Urinary bladder (tissue), 4 donors: Measurements from ENCODE around the gene SUGCT. TPM values are rescaled to one million over a fixed set of nuclear protein-coding genes. Genes with fewer than 3 reads are reported as not detected.
"Not testable (repeated sequence)": the region's sequence is repeated elsewhere in the genome, so short reads cannot be mapped to it uniquely, and the experiment has no call there.

Experiments used
- DNase-seq: peaks from one replicate; pipeline ENCODE4 v3.0.0-alpha.2; 2015; ENCODE audit errors: extremely low spot score
- H3K27ac ChIP-seq: one replicate; pipeline ENCODE4 v1.5.1; 2013; ENCODE audit warnings: low read depth, mild to moderate bottlenecking, moderate library complexity
- H3K36me3 ChIP-seq: one replicate; pipeline ENCODE4 v1.6.1; 2013; ENCODE audit warnings: mild to moderate bottlenecking, moderate library complexity; ENCODE audit not compliant: insufficient read depth
- H3K4me1 ChIP-seq: one replicate; pipeline ENCODE4 v1.6.1; 2013; ENCODE audit warnings: mild to moderate bottlenecking, moderate library complexity; ENCODE audit not compliant: insufficient read depth
- H3K4me3 ChIP-seq: one replicate; pipeline ENCODE4 v1.5.1; 2013; ENCODE audit warnings: low read depth, low read length
- WGBS: extraction: QIAGEN DNeasy Blood & Tissue Kit; methylation state at CpG from one replicate; pipeline ENCODE4 v1.1.7; 2013; 5-methylcytosine and 5-hydroxymethylcytosine counted together
- polyA plus RNA-seq: library from polyadenylated mRNA; stranded (reverse); fragments of 200-250 nt; gene quantifications from one replicate; pipeline ENCODE4 v1.2.3, GENCODE V29; 2013
- total RNA-seq: library from RNA; depleted of rRNA; stranded (reverse); fragments of >200 nt; gene quantifications from one replicate; pipeline ENCODE4 v1.2.3, GENCODE V29; 2014
- donor health status: healthy with polysubstance abuse.
- donor health status: healthy.

SUGCT gene
- total and polyA plus RNA-seq, 2 donors = 3.3 to 8.3 TPM

- no peaks in the 10 kb centered on the region for H3K4me1 ChIP-seq
- no peaks in the 10 kb centered on the region for H3K36me3 ChIP-seq
- WGBS = 91% methylated on average over 2 of the region's 2 CpGs
- no peak for DNase-seq
- no peak overlapping the region for H3K4me3 ChIP-seq
- H3K27ac ChIP-seq = no peak overlapping the region
These were observed 13.9 kb downstream of the SUGCT start for GRCh38 chr7:40148671-40149070.

GRCh38 chr7:40151504-40151903 is 16.7 kb downstream of the SUGCT start:
- Histone ChIP-seq H3K27ac (no peak overlapping the region), H3K4me1 (no peaks in the 10 kb centered on the region), H3K4me3 (no peak overlapping the region), H3K36me3 (no peaks in the 10 kb centered on the region)
- 93% methylated on average over 1 of the region's 1 CpG for WGBS
- DNase-seq = no peak

DNA sequence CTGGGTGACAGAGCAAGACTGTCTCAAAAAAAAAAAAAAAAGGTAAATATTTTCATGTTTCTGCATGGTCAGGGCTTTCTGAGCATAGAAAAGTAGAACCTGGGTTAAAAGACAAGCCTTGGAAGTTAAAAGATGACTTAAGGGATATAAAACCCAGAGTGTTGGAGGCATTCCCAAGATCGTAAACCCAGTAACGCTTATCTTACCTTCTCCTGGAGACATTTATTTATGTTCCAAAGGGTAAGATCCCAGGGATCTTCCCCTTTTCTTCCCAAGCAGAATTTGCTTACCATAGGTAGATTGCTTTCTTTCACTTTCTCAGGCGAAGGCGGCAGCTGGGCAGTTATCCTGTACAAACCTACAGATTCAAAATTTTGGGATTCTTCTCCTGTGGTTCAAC is 22.2 kb downstream of the SUGCT start:
- no peak for DNase-seq
- 37% methylated on average over 4 of the region's 4 CpGs for WGBS
- H3K4me3 ChIP-seq = no peak overlapping the region

DNA sequence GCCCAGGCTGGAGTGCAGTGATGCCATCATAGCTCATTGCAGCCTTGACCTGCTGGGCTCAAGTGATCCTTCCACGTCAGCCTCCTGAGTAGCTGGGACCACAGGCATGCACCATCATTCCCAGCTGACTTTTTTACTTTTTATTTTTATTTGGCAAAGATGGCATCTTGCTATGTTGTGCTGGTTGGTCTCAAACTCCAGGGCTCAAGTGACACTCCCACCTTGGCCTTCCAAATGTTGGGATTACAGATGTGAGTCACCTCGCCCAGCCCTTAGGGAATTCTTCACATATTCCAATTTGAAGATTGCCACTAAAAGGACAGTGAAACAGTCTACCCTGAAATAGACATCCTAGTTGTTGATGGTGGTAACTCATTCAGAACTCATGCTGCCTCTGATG is 27.7 kb downstream of the SUGCT start:
- H3K4me1 ChIP-seq = no peaks in the 10 kb centered on the region
- WGBS = 92% methylated on average over 2 of the region's 2 CpGs
- no peak for DNase-seq
- H3K36me3 ChIP-seq = no peaks in the 10 kb centered on the region
- H3K27ac ChIP-seq = no peak overlapping the region
- H3K4me3 ChIP-seq = no peak overlapping the region

More for the DNA sequence above, 22.2 kb downstream of the SUGCT start:
- Histone ChIP-seq H3K4me1 (no peaks in the 10 kb centered on the region), H3K36me3 (no peaks in the 10 kb centered on the region), H3K27ac (no peak overlapping the region)

DNA sequence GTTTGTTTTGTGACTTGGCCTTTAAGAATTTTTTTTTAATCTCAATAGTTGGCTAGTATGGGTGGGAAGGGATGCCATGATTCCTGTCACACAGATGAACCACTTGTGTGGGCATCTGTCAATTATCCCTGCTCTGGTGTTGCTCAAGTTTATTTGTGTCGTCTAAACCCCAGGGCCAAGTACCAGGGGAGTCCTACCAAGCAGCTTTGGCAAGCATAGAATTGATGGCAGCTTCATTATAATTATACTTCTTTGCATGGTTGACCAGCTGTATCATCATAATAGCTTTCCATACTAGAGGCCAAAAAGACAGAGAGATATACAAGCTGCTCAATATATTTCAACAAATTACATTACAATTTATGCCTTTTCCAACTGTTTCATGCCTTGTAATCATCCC is 30.4 kb downstream of the SUGCT start:
- no peak for DNase-seq
- Histone ChIP-seq H3K4me3 (no peak overlapping the region), H3K36me3 (no peaks in the 10 kb centered on the region), H3K27ac (no peak overlapping the region), H3K4me1 (no peaks in the 10 kb centered on the region)
- 50% methylated on average over 1 of the region's 1 CpG for WGBS

- Histone ChIP-seq H3K4me3 (no peak overlapping the region), H3K36me3 (no peaks in the 10 kb centered on the region), H3K4me1 (no peaks in the 10 kb centered on the region), H3K27ac (no peak overlapping the region)
- no peak for DNase-seq
- whole genome bisulfite sequencing = 96% methylated on average over 3 of the region's 3 CpGs
These were observed 32.5 kb downstream of the SUGCT start for GRCh38 chr7:40167291-40167690.

DNA sequence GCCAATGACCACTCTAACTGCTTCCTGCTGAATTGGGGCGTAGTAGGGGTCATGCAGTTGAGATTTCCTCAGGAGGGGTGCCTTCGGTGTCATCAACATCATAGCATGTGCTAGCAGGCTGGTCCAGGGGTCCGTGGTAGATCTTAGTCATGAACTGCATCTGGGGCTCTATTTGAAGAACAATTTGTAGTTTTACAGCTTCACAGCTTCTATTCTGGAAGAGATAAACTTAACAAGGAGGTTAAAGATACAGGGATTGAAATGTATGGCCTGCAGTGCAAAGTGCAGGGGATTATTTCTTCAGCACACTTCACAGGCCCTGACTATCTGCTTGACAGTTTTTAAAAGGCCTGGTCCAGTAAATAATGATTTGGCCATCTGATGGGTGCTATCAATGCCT is 33.5 kb downstream of the SUGCT start:
- 92% methylated on average over 3 of the region's 3 CpGs for WGBS
- H3K36me3 ChIP-seq = not testable (repeated sequence)

DNA sequence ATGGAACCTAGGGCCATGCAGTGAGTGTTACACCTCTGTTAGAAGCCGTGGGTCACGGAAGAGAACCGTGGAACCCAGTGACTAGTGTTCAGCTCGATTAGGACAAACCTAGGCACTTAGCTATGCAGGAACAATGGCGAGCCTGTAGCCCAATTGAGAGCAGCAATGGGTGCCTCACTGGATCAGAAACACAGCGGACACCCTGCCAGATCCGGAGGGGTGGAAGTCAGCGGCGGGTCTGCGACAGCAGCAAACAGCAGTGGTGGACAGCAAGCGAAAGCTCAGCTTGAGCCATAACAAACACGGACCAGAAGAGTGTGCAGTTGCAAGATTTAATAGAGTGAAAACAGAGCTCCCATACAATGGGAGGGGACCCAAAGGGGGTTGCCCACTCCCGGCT is 38.3 kb downstream of the SUGCT start:
- H3K4me1 ChIP-seq = not testable (repeated sequence)
- WGBS = 89% methylated on average over 13 of the region's 13 CpGs

More for the DNA sequence above, 33.5 kb downstream of the SUGCT start:
- H3K27ac ChIP-seq, H3K4me1 ChIP-seq, DNase-seq, H3K4me3 ChIP-seq: not testable (repeated sequence)

GRCh38 chr7:40175256-40175655 is 40.5 kb downstream of the SUGCT start:
- 93% methylated on average over 6 of the region's 6 CpGs for WGBS

More for the DNA sequence above, 38.3 kb downstream of the SUGCT start:
- H3K36me3 ChIP-seq, H3K4me3 ChIP-seq, DNase-seq, H3K27ac ChIP-seq: not testable (repeated sequence)

DNA sequence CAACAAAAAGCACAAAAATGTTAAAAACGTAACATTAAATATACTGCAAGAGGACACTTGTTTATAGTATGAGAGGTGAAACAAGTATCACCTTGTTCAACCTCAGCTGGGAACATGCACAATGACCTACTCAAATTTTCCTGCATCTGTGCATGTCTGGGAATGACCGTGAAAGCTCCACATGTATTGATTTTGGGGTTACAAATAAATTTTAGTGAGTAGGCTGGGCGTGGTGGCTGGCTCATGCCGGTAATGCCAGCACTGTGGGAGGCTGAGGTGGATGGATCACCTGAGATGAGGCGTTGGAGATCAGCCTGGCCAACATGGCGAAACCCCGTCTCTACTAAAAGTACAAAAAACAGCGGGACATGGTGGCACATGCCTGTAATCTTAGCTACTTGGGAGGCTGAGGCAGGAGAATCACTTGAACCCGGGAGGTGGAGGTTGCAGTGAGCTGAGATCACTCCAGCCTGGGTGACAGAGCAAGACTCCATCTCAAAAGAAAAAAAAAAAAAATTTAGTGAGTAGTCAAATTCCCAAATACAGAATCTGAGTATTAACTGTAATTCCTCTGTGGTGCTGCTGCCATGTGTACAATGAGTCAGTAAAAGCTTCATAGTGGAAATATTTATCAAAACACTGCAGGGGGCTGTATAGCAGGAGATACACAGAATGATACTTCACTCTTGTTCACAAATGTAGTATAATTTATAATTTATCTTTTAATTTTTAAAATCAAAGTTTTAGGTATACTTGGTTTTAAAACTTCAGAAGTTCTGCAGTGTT is 41.1 kb downstream of the SUGCT start:
- no peaks in the 10 kb centered on the region for H3K36me3 ChIP-seq
- WGBS = 95% methylated on average over 9 of the region's 9 CpGs

More at GRCh38 chr7:40175256-40175655, 40.5 kb downstream of the SUGCT start:
- not testable (repeated sequence) for H3K4me1 ChIP-seq, H3K27ac ChIP-seq, DNase-seq, H3K4me3 ChIP-seq, H3K36me3 ChIP-seq

DNA sequence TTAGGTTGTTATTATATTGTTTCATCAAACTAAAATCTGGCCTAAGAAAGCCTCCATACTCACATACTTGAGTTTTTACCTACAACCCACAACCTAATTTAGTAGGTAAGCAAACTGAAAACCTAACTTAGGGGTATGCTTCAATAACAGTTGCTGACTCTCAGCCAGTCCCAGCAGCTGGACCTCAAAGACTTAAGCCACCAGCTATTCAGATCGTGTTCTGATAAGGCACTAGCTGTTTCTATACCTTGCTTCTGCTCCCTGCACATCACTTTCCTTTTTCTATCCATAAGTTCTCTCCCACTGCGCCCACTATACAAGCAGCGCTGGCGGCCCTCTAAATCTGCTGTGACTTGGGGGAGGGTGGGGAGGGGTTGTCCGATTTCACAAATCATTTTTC is 42.3 kb downstream of the SUGCT start:
- no peaks in the 10 kb centered on the region for H3K36me3 ChIP-seq
- no peaks in the 10 kb centered on the region for H3K4me1 ChIP-seq
- 86% methylated on average over 5 of the region's 5 CpGs for WGBS
- no peak for DNase-seq
- no peak overlapping the region for H3K27ac ChIP-seq
- H3K4me3 ChIP-seq = no peak overlapping the region

More for the DNA sequence above, 41.1 kb downstream of the SUGCT start:
- no peak for DNase-seq
- Histone ChIP-seq H3K27ac (no peak overlapping the region), H3K4me1 (no peaks in the 10 kb centered on the region), H3K4me3 (no peak overlapping the region)

DNA sequence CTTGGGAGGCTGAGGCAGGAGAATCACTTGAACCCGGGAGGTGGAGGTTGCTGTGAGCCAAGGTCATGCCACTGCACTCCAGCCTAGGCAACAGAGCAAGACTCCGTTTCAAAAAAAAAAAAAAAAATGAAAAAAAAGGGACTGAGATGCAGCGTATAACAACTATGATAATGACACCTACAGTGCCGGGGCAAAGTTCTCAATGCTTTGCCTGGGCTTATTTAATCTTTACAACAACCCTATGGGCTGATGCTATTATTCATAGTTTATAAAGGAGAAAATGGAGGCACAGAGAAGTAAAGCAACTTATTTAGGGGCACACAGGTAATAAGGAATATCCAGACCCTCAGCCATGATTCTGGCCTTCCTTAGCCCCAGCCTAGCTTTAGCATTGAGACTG is 47.6 kb downstream of the SUGCT start:
- Histone ChIP-seq H3K27ac (no peak overlapping the region), H3K36me3 (no peaks in the 10 kb centered on the region), H3K4me3 (no peak overlapping the region), H3K4me1 (no peaks in the 10 kb centered on the region)
- DNase-seq = no peak
- 95% methylated on average over 4 of the region's 4 CpGs for WGBS

DNA sequence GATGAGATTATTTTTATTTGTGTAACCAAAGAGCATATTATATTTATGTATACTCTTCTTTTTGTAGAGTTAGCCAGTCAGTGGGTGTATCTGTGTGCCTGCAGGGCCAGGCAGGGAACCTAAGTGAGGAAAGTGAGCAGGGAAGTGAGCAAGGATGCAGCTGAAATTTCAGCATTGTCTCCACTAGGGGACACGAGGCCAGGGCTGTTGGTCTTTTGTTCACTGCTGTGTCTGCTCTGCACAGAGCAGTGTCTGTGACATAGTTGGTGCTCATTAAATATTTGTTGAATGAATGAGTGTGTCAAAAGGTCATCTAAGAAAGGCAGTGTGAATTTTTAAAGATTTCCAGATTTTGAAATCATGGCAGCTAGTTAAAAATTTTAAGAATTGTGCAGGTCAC is 51.8 kb downstream of the SUGCT start:
- 80% methylated on average over 1 of the region's 1 CpG for WGBS
- Histone ChIP-seq H3K4me3 (no peak overlapping the region), H3K27ac (no peak overlapping the region), H3K4me1 (no peaks in the 10 kb centered on the region), H3K36me3 (no peaks in the 10 kb centered on the region)
- DNase-seq = no peak

- no peaks in the 10 kb centered on the region for H3K4me1 ChIP-seq
- no peak for DNase-seq
- 100% methylated on average over 2 of the region's 2 CpGs for WGBS
- no peaks in the 10 kb centered on the region for H3K36me3 ChIP-seq
- H3K4me3 ChIP-seq = no peak overlapping the region
- H3K27ac ChIP-seq = no peak overlapping the region
These were observed 57.2 kb downstream of the SUGCT start for GRCh38 chr7:40192036-40192435.
